Measurements from ENCODE around the gene ZNF345.

Gene ZNF345

DNA sequence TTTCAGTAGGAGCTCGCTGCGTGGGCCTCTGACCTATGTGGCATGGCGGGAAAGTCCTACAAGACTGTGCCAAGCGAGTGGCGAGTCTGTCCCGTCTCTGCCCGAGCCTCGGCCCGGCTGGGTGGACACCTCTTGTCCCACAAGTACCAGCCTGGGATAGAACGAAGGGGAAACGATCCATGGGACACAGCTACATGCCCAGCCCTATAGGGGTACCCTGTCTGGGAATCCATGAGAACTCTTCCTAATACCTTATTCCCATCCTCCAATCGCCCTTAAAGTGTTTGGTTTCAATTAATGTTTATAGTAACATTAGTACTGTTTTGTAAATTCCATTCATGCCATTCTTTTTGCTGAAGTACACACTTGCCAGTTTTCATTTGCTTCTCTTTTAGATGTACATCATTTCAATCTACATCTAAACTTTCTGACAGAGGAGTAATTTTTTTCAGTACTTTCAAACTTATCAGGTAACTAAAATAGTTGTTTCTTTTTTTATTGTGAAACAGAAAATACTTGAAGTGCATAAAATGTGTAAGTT lies 11.8 kb upstream of the ZNF345 start:
- Histone ChIP-seq H3K4me3 (ENCODE audit: low read depth, low read length) (peak overlapping the region; percentile 80), H3K27ac (ENCODE audit: low read depth, low read length) (peak overlapping the region; percentile 70), H3K9ac (ENCODE audit: low read length) (peak overlapping the region; percentile 2), H3K18ac (ENCODE audit: low read length) (no peak overlapping the region), H3K14ac (ENCODE audit: low read length) (no peak overlapping the region), H2BK12ac (ENCODE audit: low read length) (no peak overlapping the region), H2AFZ (ENCODE audit: insufficient read depth, low read length, poor library complexity) (peak overlapping the region; percentile 83), H2BK5ac (ENCODE audit: low read depth, low read length, poor library complexity) (no peak overlapping the region), H3K4me2 (ENCODE audit: low read length) (peak overlapping the region; percentile 74), H2AK5ac (ENCODE audit: low read length) (no peak overlapping the region), H2BK120ac (ENCODE audit: insufficient read depth, low read length, poor library complexity) (no peak overlapping the region), H4K8ac (ENCODE audit: low read depth, low read length) (peak overlapping the region; percentile 97), H3K23ac (ENCODE audit: low read length) (no peak overlapping the region), H3K79me2 (ENCODE audit: control insufficient read depth, insufficient read depth, low read length, poor library complexity) (peaks cover 3% of the 10 kb centered on the region), H3K36me3 (ENCODE audit: control insufficient read depth in 1 of 2, insufficient read depth in 2 of 2, low read length in 2 of 2) (peaks cover 0 to 2% of the 10 kb centered on the region in 2 experiments), H3K79me1 (ENCODE audit: low read length) (peaks cover 8% of the 10 kb centered on the region), H4K91ac (ENCODE audit: low read depth, low read length) (peak overlapping the region; percentile 86), H3K4ac (ENCODE audit: low read depth, low read length) (peak overlapping the region; percentile 47), H4K12ac (ENCODE audit: low read depth, low read length) (peak overlapping the region; percentile 9), H3K27me3 (ENCODE audit: insufficient read depth, low read length) (no peaks in the 10 kb centered on the region), H3K9me3 (ENCODE audit: insufficient read depth, low read depth, low read length) (no peaks in the 10 kb centered on the region), H3K4me1 (ENCODE audit: control insufficient read depth in 1 of 2, insufficient read depth in 2 of 2, low read length in 2 of 2) (peaks cover 3 to 4% of the 10 kb centered on the region in 2 experiments)
- WGBS (ENCODE audit: extremely low coverage, insufficient coverage, insufficient read length), result no CpG with 5 or more reads among the region's 12 CpGs
- DNase-seq, result no peak

DNA sequence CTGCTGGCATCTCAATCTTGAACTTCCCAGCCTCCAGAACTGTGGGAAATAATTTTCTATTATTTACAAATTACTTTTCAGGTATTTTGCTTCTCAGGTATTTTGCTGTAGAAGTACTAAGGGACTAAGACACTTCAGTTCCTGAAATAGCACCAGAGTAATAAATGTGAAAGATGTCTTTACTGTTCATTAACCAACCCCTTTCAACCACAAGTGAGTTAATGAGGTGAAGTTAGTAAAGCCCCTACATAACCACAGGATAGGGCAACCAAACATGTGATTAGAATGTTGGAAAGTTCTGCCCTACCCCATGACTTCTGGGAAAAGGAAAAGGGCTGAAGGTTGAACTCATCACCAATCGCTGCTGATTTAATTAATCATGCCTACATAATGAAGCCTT lies 2.7 kb upstream of the ZNF345 start:
- H4K91ac ChIP-seq (ENCODE audit: low read depth, low read length), result no peak overlapping the region
- H3K79me2 ChIP-seq (ENCODE audit: control insufficient read depth, insufficient read depth, low read length, poor library complexity), result peaks cover 6% of the 10 kb centered on the region
- no peak overlapping the region for H2BK12ac ChIP-seq (ENCODE audit: low read length)
- no peak overlapping the region for H3K4me3 ChIP-seq (ENCODE audit: low read depth, low read length)
- H3K9ac ChIP-seq (ENCODE audit: low read length), result no peak overlapping the region
- H3K4ac ChIP-seq (ENCODE audit: low read depth, low read length), result no peak overlapping the region
- no peak for DNase-seq
- no peaks in the 10 kb centered on the region for H3K27me3 ChIP-seq (ENCODE audit: insufficient read depth, low read length)
- H2BK5ac ChIP-seq (ENCODE audit: low read depth, low read length, poor library complexity), result no peak overlapping the region
- peaks cover 2% of the 10 kb centered on the region for H3K9me3 ChIP-seq (ENCODE audit: insufficient read depth, low read depth, low read length)
- H2AK5ac ChIP-seq (ENCODE audit: low read length), result no peak overlapping the region
- WGBS (ENCODE audit: extremely low coverage, insufficient coverage, insufficient read length), result no CpG with 5 or more reads among the region's 1 CpG
- H3K14ac ChIP-seq (ENCODE audit: low read length), result no peak overlapping the region
- H3K18ac ChIP-seq (ENCODE audit: low read length), result no peak overlapping the region
- H3K4me2 ChIP-seq (ENCODE audit: low read length), result no peak overlapping the region
- H2BK120ac ChIP-seq (ENCODE audit: insufficient read depth, low read length, poor library complexity), result no peak overlapping the region
- H4K12ac ChIP-seq (ENCODE audit: low read depth, low read length), result no peak overlapping the region
- no peak overlapping the region for H2AFZ ChIP-seq (ENCODE audit: insufficient read depth, low read length, poor library complexity)
- H3K23ac ChIP-seq (ENCODE audit: low read length), result no peak overlapping the region
- peaks cover 7% of the 10 kb centered on the region for H3K79me1 ChIP-seq (ENCODE audit: low read length)
- no peak overlapping the region for H4K8ac ChIP-seq (ENCODE audit: low read depth, low read length)
- no peak overlapping the region for H3K27ac ChIP-seq (ENCODE audit: low read depth, low read length)
- H3K4me1 ChIP-seq (ENCODE audit: control insufficient read depth in 1 of 2, insufficient read depth in 2 of 2, low read length in 2 of 2), result peaks cover 9 to 11% of the 10 kb centered on the region in 2 experiments
- peaks cover 0 to 3% of the 10 kb centered on the region in 2 experiments for H3K36me3 ChIP-seq (ENCODE audit: control insufficient read depth in 1 of 2, insufficient read depth in 2 of 2, low read length in 2 of 2)

DNA sequence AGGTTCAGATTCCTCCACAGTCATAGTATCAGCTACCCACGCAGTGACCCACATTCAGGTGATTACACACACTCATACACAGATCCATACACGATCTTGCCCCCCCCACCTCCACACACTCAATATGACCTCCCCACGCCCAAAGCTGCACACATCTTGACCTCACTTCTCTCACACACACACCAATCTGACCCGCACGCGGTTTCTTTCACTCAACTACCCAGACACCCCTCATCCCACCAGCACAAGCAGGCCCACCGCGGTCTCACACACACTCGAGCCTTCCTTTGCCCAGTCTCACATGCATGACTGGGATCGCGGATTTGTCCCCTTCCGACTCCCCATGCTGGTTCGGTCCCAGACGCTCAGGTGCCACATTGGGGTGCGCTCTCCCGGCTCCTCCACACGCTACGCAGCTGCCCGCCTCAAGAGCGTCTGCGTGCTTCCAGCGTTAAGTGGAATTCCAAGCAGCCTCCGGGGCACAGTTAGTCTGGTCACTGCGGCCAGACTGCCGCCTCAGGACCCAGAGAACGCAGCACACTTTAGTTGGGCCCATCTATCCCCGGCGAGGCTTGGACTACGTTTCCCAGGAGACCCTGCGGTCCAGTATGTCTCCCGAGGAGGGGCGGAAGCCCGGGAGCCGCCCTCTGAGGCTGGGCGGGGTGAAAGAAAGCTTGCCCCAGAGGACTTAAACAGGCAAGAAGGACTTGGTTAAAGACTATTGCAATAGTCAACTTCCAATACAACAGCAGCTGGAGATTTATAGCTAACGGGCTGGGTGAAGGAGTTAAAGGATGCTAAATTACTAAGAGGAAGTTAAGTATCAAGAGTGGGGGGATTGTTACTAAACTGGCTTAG lies 746 bp upstream of the ZNF345 start:
- WGBS (ENCODE audit: extremely low coverage, insufficient coverage, insufficient read length), result no CpG with 5 or more reads among the region's 36 CpGs
- H2BK12ac ChIP-seq (ENCODE audit: low read length), result no peak overlapping the region
- peak overlapping the region; percentile 60 for H2AFZ ChIP-seq (ENCODE audit: insufficient read depth, low read length, poor library complexity)
- peaks cover 9 to 11% of the 10 kb centered on the region in 2 experiments for H3K4me1 ChIP-seq (ENCODE audit: control insufficient read depth in 1 of 2, insufficient read depth in 2 of 2, low read length in 2 of 2)
- peak overlapping the region; percentile 54 for H3K23ac ChIP-seq (ENCODE audit: low read length)
- peak overlapping the region; percentile 20 for H2BK5ac ChIP-seq (ENCODE audit: low read depth, low read length, poor library complexity)
- peak overlapping the region; percentile 39 for H2BK120ac ChIP-seq (ENCODE audit: insufficient read depth, low read length, poor library complexity)
- H3K4ac ChIP-seq (ENCODE audit: low read depth, low read length), result no peak overlapping the region
- H3K18ac ChIP-seq (ENCODE audit: low read length), result peak overlapping the region; percentile 33
- peak overlapping the region; percentile 99 for H3K4me3 ChIP-seq (ENCODE audit: low read depth, low read length)
- H3K27me3 ChIP-seq (ENCODE audit: insufficient read depth, low read length), result no peaks in the 10 kb centered on the region
- H3K79me1 ChIP-seq (ENCODE audit: low read length), result peaks cover 7% of the 10 kb centered on the region
- H3K14ac ChIP-seq (ENCODE audit: low read length), result peak overlapping the region; percentile 40
- H3K9ac ChIP-seq (ENCODE audit: low read length), result peak overlapping the region; percentile 83
- peaks cover 6% of the 10 kb centered on the region for H3K79me2 ChIP-seq (ENCODE audit: control insufficient read depth, insufficient read depth, low read length, poor library complexity)
- peak overlapping the region; percentile 84 for H3K4me2 ChIP-seq (ENCODE audit: low read length)
- DNase-seq, result peak; percentile 90 to 92
- peak overlapping the region; percentile 59 for H4K91ac ChIP-seq (ENCODE audit: low read depth, low read length)
- H3K9me3 ChIP-seq (ENCODE audit: insufficient read depth, low read depth, low read length), result peaks cover 2% of the 10 kb centered on the region
- H2AK5ac ChIP-seq (ENCODE audit: low read length), result peak overlapping the region; percentile 60
- peak overlapping the region; percentile 89 for H4K12ac ChIP-seq (ENCODE audit: low read depth, low read length)
- peaks cover 0 to 3% of the 10 kb centered on the region in 2 experiments for H3K36me3 ChIP-seq (ENCODE audit: control insufficient read depth in 1 of 2, insufficient read depth in 2 of 2, low read length in 2 of 2)
- peak overlapping the region; percentile 73 for H4K8ac ChIP-seq (ENCODE audit: low read depth, low read length)
- H3K27ac ChIP-seq (ENCODE audit: low read depth, low read length), result peak overlapping the region; percentile 62

- no peak overlapping the region for H3K18ac ChIP-seq (ENCODE audit: low read length)
- H4K12ac ChIP-seq (ENCODE audit: low read depth, low read length), result no peak overlapping the region
- no peak overlapping the region for H2BK12ac ChIP-seq (ENCODE audit: low read length)
- H3K4ac ChIP-seq (ENCODE audit: low read depth, low read length), result no peak overlapping the region
- no peak overlapping the region for H3K4me3 ChIP-seq (ENCODE audit: low read depth, low read length)
- peak overlapping the region; percentile 84 for H3K4me2 ChIP-seq (ENCODE audit: low read length)
- no peaks in the 10 kb centered on the region for H3K27me3 ChIP-seq (ENCODE audit: insufficient read depth, low read length)
- H3K27ac ChIP-seq (ENCODE audit: low read depth, low read length), result no peak overlapping the region
- H3K9ac ChIP-seq (ENCODE audit: low read length), result no peak overlapping the region
- no CpG with 5 or more reads among the region's 3 CpGs for WGBS (ENCODE audit: extremely low coverage, insufficient coverage, insufficient read length)
- H2BK120ac ChIP-seq (ENCODE audit: insufficient read depth, low read length, poor library complexity), result no peak overlapping the region
- no peak overlapping the region for H4K8ac ChIP-seq (ENCODE audit: low read depth, low read length)
- peaks cover 0 to 6% of the 10 kb centered on the region in 2 experiments for H3K36me3 ChIP-seq (ENCODE audit: control insufficient read depth in 1 of 2, insufficient read depth in 2 of 2, low read length in 2 of 2)
- H3K14ac ChIP-seq (ENCODE audit: low read length), result no peak overlapping the region
- H2AFZ ChIP-seq (ENCODE audit: insufficient read depth, low read length, poor library complexity), result no peak overlapping the region
- no peak overlapping the region for H2BK5ac ChIP-seq (ENCODE audit: low read depth, low read length, poor library complexity)
- H3K4me1 ChIP-seq (ENCODE audit: control insufficient read depth in 1 of 2, insufficient read depth in 2 of 2, low read length in 2 of 2), result peaks cover 9 to 11% of the 10 kb centered on the region in 2 experiments
- H3K79me1 ChIP-seq (ENCODE audit: low read length), result peaks cover 7% of the 10 kb centered on the region
- H4K91ac ChIP-seq (ENCODE audit: low read depth, low read length), result no peak overlapping the region
- no peak for DNase-seq
- H3K23ac ChIP-seq (ENCODE audit: low read length), result no peak overlapping the region
- no peak overlapping the region for H2AK5ac ChIP-seq (ENCODE audit: low read length)
- H3K9me3 ChIP-seq (ENCODE audit: insufficient read depth, low read depth, low read length), result peaks cover 2% of the 10 kb centered on the region
- H3K79me2 ChIP-seq (ENCODE audit: control insufficient read depth, insufficient read depth, low read length, poor library complexity), result peaks cover 6% of the 10 kb centered on the region
These were observed 1.2 kb downstream of the ZNF345 start for GRCh38 chr19:36851898-36852297.
